GM12878 (cell line): ENCODE results near the gene TRMO.

Source experiments
- CBFB ChIP-seq: IDR thresholded peaks from 2 replicates; pipeline ENCODE4 v1.6.1; 2016; ENCODE audit warnings: antibody characterized with exemption, low read depth
- EP300 ChIP-seq, 2 experiments: fragments of 150-350 bp in 1 of 2; IDR thresholded peaks; 2 replicates each; pipeline ENCODE4 v1.6.1; 2011 to 2012; ENCODE audit warnings: low read depth in 2 of 2, low read length in 2 of 2, borderline replicate concordance in 1 of 2, improper control_type of control experiment in 1 of 2, inconsistent platforms in 1 of 2; ENCODE audit not compliant: control insufficient read depth in 1 of 2
- LARP7 ChIP-seq: fragments of 450-650 bp; IDR thresholded peaks from 2 replicates; pipeline ENCODE4 v1.6.1; 2017; ENCODE audit warnings: mild to moderate bottlenecking
- POLR2A ChIP-seq: IDR thresholded peaks from 2 replicates; pipeline ENCODE4 v1.6.1; 2011; ENCODE audit warnings: low read depth, mild to moderate bottlenecking, low read length
- RAD21 ChIP-seq: IDR thresholded peaks from 2 replicates; pipeline ENCODE4 v1.6.1; 2011; ENCODE audit warnings: mild to moderate bottlenecking, low read depth, low read length, moderate library complexity; ENCODE audit not compliant: insufficient read depth
- SIN3A ChIP-seq: IDR thresholded peaks from 2 replicates; pipeline ENCODE4 v1.6.1; 2012; ENCODE audit warnings: low read depth, low read length, improper control_type of control experiment
- SRF ChIP-seq, 2 experiments: IDR thresholded peaks; 2 replicates each; pipeline ENCODE4 v1.6.1; 2011; ENCODE audit warnings: low read depth in 2 of 2, low read length in 2 of 2, mild to moderate bottlenecking in 1 of 2, moderate library complexity in 1 of 2
- TF ChIP-seq, protein P1 (sequence below), 3 experiments: IDR thresholded peaks in 2 of 3; conservative IDR thresholded peaks in 1 of 3; 2 replicates each; pipeline ENCODE4 v1.5.1; 2011; ENCODE audit warnings: low read depth in 3 of 3, low read length in 3 of 3, mild to moderate bottlenecking in 3 of 3, control low read depth in 2 of 3, moderate library complexity in 2 of 3, inconsistent platforms in 1 of 3, mixed read lengths in 1 of 3; ENCODE audit not compliant: control insufficient read depth in 2 of 3, insufficient read depth in 1 of 3; ENCODE audit errors: extremely low read depth in 1 of 3
- TF ChIP-seq, protein P2 (sequence below): fragments of 450-650 bp; IDR thresholded peaks from 2 replicates; pipeline ENCODE4 v1.6.1; 2017; ENCODE audit warnings: mild to moderate bottlenecking, moderate library complexity
- TF ChIP-seq, protein P3 (sequence below): IDR thresholded peaks from 2 replicates; pipeline ENCODE4 v1.6.1; 2012; ENCODE audit warnings: mild to moderate bottlenecking, low read depth, low read length

DNA sequence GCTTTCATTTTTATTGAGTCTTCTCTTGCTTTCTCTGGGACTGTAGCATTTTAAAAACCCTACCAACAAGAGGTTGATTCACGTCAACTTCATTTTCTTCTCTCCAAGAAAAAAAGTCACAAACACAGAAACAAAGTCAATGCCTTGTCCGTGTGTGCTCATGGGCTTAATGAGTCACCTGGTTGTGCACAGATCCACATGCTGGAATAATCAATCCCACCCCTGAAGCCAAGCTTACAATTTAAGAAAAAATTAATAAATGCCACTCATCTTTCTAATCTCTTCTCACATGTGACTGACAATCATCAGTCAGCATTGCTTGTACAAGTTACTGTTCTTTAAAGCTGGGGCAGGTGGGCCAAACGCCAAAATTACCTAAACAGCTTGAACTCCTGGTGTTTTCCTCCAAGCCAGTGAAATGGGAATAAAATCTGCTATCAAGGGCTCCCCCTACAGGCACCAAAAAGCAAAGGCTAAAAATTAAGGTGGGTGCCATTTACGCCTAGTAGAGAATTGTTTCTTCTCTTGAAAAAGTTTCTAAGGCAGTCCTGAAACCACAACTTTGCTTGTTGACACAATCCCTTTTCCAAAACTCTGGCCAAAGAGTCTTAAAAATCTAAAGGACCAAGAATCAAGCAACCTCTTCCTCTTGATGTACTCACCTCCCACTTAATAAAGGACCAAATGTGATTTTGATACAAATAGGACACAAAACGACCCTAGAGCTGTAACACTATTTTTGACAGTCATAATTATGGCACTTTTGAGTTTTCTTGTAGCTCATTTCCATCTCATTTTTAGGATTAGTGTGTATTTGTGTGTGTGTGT is 21.3 kb downstream of the TRMO start:
- TF ChIP-seq SIN3A (no peak), POLR2A (no peak), RAD21 (peak; percentile 76), SRF (IDR thresholded peaks at IDR 0.05; ENCODE audit: low read depth in 2 of 2, low read length in 2 of 2) (no peak), CBFB (no peak), LARP7 (no peak), EP300 (IDR thresholded peaks at IDR 0.05; ENCODE audit: borderline replicate concordance in 1 of 2, control insufficient read depth in 1 of 2, low read depth in 2 of 2, low read length in 2 of 2) (no peak)
- TF ChIP-seq, protein P1, sequence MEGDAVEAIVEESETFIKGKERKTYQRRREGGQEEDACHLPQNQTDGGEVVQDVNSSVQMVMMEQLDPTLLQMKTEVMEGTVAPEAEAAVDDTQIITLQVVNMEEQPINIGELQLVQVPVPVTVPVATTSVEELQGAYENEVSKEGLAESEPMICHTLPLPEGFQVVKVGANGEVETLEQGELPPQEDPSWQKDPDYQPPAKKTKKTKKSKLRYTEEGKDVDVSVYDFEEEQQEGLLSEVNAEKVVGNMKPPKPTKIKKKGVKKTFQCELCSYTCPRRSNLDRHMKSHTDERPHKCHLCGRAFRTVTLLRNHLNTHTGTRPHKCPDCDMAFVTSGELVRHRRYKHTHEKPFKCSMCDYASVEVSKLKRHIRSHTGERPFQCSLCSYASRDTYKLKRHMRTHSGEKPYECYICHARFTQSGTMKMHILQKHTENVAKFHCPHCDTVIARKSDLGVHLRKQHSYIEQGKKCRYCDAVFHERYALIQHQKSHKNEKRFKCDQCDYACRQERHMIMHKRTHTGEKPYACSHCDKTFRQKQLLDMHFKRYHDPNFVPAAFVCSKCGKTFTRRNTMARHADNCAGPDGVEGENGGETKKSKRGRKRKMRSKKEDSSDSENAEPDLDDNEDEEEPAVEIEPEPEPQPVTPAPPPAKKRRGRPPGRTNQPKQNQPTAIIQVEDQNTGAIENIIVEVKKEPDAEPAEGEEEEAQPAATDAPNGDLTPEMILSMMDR (IDR thresholded peaks at IDR 0.05 in 2 of 3, conservative IDR thresholded peaks at IDR 0.05 in 1 of 3; ENCODE audit: control insufficient read depth in 2 of 3, extremely low read depth in 1 of 3, insufficient read depth in 1 of 3, low read depth in 3 of 3, low read length in 3 of 3): peak; percentile 76 to 79 (median 78)
- TF ChIP-seq, protein P2, sequence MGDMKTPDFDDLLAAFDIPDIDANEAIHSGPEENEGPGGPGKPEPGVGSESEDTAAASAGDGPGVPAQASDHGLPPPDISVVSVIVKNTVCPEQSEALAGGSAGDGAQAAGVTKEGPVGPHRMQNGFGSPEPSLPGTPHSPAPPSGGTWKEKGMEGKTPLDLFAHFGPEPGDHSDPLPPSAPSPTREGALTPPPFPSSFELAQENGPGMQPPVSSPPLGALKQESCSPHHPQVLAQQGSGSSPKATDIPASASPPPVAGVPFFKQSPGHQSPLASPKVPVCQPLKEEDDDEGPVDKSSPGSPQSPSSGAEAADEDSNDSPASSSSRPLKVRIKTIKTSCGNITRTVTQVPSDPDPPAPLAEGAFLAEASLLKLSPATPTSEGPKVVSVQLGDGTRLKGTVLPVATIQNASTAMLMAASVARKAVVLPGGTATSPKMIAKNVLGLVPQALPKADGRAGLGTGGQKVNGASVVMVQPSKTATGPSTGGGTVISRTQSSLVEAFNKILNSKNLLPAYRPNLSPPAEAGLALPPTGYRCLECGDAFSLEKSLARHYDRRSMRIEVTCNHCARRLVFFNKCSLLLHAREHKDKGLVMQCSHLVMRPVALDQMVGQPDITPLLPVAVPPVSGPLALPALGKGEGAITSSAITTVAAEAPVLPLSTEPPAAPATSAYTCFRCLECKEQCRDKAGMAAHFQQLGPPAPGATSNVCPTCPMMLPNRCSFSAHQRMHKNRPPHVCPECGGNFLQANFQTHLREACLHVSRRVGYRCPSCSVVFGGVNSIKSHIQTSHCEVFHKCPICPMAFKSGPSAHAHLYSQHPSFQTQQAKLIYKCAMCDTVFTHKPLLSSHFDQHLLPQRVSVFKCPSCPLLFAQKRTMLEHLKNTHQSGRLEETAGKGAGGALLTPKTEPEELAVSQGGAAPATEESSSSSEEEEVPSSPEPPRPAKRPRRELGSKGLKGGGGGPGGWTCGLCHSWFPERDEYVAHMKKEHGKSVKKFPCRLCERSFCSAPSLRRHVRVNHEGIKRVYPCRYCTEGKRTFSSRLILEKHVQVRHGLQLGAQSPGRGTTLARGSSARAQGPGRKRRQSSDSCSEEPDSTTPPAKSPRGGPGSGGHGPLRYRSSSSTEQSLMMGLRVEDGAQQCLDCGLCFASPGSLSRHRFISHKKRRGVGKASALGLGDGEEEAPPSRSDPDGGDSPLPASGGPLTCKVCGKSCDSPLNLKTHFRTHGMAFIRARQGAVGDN: no peak
- TF ChIP-seq, protein P3, sequence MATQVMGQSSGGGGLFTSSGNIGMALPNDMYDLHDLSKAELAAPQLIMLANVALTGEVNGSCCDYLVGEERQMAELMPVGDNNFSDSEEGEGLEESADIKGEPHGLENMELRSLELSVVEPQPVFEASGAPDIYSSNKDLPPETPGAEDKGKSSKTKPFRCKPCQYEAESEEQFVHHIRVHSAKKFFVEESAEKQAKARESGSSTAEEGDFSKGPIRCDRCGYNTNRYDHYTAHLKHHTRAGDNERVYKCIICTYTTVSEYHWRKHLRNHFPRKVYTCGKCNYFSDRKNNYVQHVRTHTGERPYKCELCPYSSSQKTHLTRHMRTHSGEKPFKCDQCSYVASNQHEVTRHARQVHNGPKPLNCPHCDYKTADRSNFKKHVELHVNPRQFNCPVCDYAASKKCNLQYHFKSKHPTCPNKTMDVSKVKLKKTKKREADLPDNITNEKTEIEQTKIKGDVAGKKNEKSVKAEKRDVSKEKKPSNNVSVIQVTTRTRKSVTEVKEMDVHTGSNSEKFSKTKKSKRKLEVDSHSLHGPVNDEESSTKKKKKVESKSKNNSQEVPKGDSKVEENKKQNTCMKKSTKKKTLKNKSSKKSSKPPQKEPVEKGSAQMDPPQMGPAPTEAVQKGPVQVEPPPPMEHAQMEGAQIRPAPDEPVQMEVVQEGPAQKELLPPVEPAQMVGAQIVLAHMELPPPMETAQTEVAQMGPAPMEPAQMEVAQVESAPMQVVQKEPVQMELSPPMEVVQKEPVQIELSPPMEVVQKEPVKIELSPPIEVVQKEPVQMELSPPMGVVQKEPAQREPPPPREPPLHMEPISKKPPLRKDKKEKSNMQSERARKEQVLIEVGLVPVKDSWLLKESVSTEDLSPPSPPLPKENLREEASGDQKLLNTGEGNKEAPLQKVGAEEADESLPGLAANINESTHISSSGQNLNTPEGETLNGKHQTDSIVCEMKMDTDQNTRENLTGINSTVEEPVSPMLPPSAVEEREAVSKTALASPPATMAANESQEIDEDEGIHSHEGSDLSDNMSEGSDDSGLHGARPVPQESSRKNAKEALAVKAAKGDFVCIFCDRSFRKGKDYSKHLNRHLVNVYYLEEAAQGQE: no peak
